Left ventricle myocardium inferior (tissue), 1 donor: Measurements from ENCODE around the gene ULK4. TPM values are rescaled to one million over a fixed set of nuclear protein-coding genes. Genes with fewer than 3 reads are reported as not detected.

Experiments used
- DNase-seq: peaks from one replicate; pipeline ENCODE4 v3.0.0-alpha.2; 2020
- H3K27ac ChIP-seq: fragments of 200-600 bp; replicated peaks from 2 replicates; pipeline ENCODE4 v1.8.0; 2021
- H3K27me3 ChIP-seq: fragments of 200-600 bp; 2 replicates; pipeline ENCODE4 v1.8.0; 2021; ENCODE audit warnings: low read depth
- H3K36me3 ChIP-seq: fragments of 200-600 bp; 2 replicates; pipeline ENCODE4 v1.8.0; 2021
- H3K4me1 ChIP-seq: fragments of 200-600 bp; 2 replicates; pipeline ENCODE4 v1.8.0; 2021
- H3K4me3 ChIP-seq: fragments of 200-600 bp; 2 replicates; pipeline ENCODE4 v1.8.0; 2021; ENCODE audit warnings: mild to moderate bottlenecking, moderate library complexity
- H3K9me3 ChIP-seq: fragments of 200-600 bp; replicated peaks from 2 replicates; pipeline ENCODE4 v1.8.0; 2021
- intact Hi-C: fragments of 100-400 bp; cut with micrococcal nuclease; formaldehyde crosslinking; loops from one replicate; pipeline ENCODE4 v1.11.0; 2022
- total RNA-seq: library from RNA; stranded (reverse); fragmentation: NEBNext Ultra II Directional; extraction: Animal tissue kit (Norgen Biotek cat#: 25700); gene quantifications from one replicate; pipeline ENCODE4 v1.2.1, GENCODE V29; 2021
- TF ChIP-seq, protein P1 (sequence below): fragments of 200-600 bp; IDR thresholded peaks from 2 replicates; pipeline ENCODE4 v1.8.0; 2021; ENCODE audit warnings: antibody characterized with exemption, mild to moderate bottlenecking, borderline replicate concordance
- donor health status: DM: no; HTN: yes; CAD: no; lungs with severe emphysema.

Gene ULK4
- total RNA-seq, 1 donor from 2014 or later = 1.8 TPM

DNA sequence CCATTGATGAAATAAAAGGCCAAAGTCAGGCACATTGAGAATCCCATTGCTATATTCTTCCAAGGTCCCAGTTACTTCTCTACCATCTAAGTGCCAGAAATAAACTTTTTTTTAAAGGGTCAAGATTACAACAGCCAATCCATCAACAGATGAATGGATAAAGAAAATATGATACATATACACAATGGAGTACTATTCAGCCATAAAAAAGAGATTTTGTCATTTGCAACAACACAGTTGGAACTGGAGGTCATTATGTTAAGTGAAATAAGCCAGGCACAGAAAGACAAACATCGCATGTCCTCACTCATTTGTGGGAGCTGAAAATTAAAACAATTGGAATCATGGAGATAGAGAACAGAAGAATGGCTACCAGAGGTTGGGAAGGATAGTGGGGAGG, 25.5 kb downstream of the ULK4 start:
- no peaks in the 10 kb centered on the region for H3K9me3 ChIP-seq
- TF ChIP-seq, protein P1, sequence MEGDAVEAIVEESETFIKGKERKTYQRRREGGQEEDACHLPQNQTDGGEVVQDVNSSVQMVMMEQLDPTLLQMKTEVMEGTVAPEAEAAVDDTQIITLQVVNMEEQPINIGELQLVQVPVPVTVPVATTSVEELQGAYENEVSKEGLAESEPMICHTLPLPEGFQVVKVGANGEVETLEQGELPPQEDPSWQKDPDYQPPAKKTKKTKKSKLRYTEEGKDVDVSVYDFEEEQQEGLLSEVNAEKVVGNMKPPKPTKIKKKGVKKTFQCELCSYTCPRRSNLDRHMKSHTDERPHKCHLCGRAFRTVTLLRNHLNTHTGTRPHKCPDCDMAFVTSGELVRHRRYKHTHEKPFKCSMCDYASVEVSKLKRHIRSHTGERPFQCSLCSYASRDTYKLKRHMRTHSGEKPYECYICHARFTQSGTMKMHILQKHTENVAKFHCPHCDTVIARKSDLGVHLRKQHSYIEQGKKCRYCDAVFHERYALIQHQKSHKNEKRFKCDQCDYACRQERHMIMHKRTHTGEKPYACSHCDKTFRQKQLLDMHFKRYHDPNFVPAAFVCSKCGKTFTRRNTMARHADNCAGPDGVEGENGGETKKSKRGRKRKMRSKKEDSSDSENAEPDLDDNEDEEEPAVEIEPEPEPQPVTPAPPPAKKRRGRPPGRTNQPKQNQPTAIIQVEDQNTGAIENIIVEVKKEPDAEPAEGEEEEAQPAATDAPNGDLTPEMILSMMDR = no peak
- no peaks in the 10 kb centered on the region for H3K4me1 ChIP-seq
- no peak overlapping the region for H3K4me3 ChIP-seq
- DNase-seq = no peak
- intact Hi-C loops = no loop called here
- H3K27ac ChIP-seq = no peak overlapping the region
- no peaks in the 10 kb centered on the region for H3K27me3 ChIP-seq
- H3K36me3 ChIP-seq = no peaks in the 10 kb centered on the region

DNA sequence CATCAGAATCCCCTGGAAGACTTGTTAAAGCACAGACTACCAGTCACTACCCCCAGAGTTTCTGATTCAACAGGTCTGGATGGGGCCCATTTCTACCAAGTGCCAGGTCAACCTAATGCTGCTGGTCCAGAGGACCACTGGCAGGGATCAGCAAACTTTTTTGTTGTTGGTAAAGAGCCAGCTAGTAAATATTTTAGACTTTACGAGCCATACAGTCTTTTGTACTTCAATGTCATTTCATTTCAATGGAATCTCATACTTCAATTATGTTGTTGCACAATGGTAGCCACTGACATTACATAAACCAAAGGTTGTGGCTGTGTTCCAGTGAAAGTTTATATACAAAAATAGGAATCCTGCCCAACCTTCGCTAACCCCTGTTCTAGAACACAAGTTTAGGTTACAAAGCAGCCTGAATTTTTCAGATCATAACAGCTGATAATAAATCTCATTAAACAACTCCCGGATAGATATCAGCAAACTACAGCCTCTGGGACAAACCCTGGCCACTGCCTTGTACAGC, 28.7 kb downstream of the ULK4 start:
- Histone ChIP-seq H3K4me1 (no peaks in the 10 kb centered on the region), H3K27me3 (no peaks in the 10 kb centered on the region), H3K36me3 (no peaks in the 10 kb centered on the region), H3K9me3 (peaks cover 8% of the 10 kb centered on the region), H3K4me3 (no peak overlapping the region), H3K27ac (peak overlapping the region; percentile 1)
- intact Hi-C loops = no loop called here
- TF ChIP-seq, protein P1 = no peak
- no peak for DNase-seq

DNA sequence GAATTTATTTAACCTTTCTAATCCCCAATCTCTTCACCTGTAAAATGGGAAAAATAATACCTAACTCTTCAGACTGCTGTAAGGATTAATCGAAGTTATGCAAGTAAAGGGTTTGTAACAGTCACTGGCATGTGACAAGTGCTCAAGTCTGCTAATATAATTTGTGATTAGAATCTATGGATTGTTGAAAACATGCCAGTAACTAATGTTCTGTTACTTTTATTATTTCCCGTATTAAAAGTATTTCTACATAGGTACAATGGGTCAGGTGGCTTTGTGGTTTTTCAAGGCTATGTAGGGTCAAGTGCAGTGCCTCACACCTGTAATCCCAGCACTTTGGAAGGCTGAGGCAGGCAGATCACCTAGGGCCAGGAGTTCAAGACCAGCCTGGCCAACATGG, 29.4 kb downstream of the ULK4 start:
- Histone ChIP-seq H3K27me3 (no peaks in the 10 kb centered on the region), H3K9me3 (peaks cover 8% of the 10 kb centered on the region), H3K4me1 (no peaks in the 10 kb centered on the region), H3K4me3 (no peak overlapping the region), H3K36me3 (no peaks in the 10 kb centered on the region), H3K27ac (peak overlapping the region; percentile 1)
- DNase-seq = no peak
- intact Hi-C loops = no loop called here
- TF ChIP-seq, protein P1 = no peak

DNA sequence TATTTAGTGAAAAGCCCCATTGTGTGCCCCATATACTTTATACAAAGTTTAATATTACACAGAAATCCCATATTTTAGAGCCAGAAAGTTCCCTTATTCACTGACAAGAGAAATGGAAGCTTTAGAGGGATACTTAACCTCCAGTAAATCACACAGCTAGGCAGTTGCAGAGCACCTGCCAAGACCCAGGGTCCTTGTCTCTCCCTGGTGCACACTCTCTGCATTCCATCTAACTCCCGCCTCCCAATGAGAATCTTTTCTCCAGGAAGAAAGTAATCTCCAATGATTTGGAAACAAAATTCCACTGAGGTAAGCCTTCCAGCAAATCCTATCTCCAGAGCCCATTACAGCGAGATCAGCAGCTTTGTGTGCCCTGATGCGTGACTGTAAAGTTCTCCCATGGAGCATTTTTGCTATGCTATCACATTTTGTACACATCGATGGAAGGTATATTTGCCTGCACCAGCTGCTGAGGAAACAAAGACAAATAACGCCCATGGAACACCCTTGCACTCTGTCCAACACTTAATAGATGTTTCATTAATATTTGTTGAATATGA, 41.4 kb downstream of the ULK4 start:
- intact Hi-C loops = no loop called here
- no peaks in the 10 kb centered on the region for H3K9me3 ChIP-seq

DNA sequence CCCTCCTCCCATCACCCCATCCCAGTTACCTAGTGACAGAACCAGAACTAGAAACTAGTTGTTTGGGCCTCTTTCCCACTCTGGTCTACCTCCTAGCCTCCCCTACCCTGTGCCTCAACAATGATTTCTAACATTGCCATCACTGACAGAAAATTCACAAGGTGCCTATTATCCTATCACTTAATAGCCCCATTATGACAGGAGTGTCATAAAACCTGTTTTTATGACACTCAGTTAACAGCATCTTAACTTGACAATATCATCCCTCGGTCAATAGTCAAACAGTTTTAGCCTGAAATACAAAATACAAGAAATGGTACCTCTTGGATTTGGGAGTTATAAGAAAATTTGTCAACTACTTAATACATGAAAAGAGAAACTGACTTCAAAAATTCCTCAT, 46.5 kb downstream of the ULK4 start:
- intact Hi-C loops = no loop called here
- Histone ChIP-seq H3K36me3 (no peaks in the 10 kb centered on the region), H3K4me3 (no peak overlapping the region), H3K4me1 (no peaks in the 10 kb centered on the region), H3K9me3 (no peaks in the 10 kb centered on the region), H3K27me3 (no peaks in the 10 kb centered on the region), H3K27ac (no peak overlapping the region)
- no peak for DNase-seq
- TF ChIP-seq, protein P1 = no peak

More for the DNA sequence above, 41.4 kb downstream of the ULK4 start:
- Histone ChIP-seq H3K27me3 (no peaks in the 10 kb centered on the region), H3K27ac (no peak overlapping the region), H3K4me3 (no peak overlapping the region), H3K4me1 (no peaks in the 10 kb centered on the region), H3K36me3 (no peaks in the 10 kb centered on the region)
- TF ChIP-seq, protein P1 = no peak
- DNase-seq = no peak

DNA sequence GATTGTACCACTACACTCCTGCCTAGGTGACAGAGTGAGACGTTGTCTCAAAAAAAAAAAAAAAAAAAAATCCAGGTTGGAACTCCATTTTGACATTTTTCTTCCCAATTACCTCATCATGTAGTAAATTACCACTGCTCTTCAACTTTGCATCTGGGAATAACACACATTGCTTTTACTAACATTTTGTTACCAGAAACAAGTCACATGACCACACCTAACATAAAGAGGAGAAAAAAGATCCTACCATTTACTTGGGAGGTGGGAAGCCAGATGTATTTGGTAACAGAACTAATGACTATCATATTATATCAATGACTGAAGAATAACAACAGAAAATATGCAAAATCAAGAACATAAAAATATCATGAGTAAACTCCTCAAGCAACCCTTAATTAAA, 49.6 kb downstream of the ULK4 start:
- DNase-seq = no peak
- intact Hi-C loops = no loop called here

More for the DNA sequence above, 49.6 kb downstream of the ULK4 start:
- no peaks in the 10 kb centered on the region for H3K9me3 ChIP-seq
- peaks cover 3% of the 10 kb centered on the region for H3K36me3 ChIP-seq
- TF ChIP-seq, protein P1 = no peak
- no peaks in the 10 kb centered on the region for H3K4me1 ChIP-seq
- H3K27ac ChIP-seq = no peak overlapping the region
- H3K27me3 ChIP-seq = no peaks in the 10 kb centered on the region
- no peak overlapping the region for H3K4me3 ChIP-seq
